Suprapubic skin (tissue), 4 donors: ENCODE results near the gene ZSWIM3. TPM values are rescaled to one million over a fixed set of nuclear protein-coding genes. Genes with fewer than 3 reads are reported as not detected.

Source experiments
- DNase-seq, 2 donors: peaks; one replicate each; pipeline ENCODE4 v3.0.0-alpha.2; 2019; ENCODE audit warnings: low spot score in 2 of 2
- H3K27ac ChIP-seq: fragments of 200-600 bp; sonication (generic); one replicate; pipeline ENCODE4 v1.5.1; 2019
- H3K27me3 ChIP-seq: fragments of 200-600 bp; sonication (generic); one replicate; pipeline ENCODE4 v1.5.1; 2019
- H3K36me3 ChIP-seq: fragments of 200-600 bp; sonication (generic); one replicate; pipeline ENCODE4 v1.5.1; 2019
- H3K4me1 ChIP-seq: fragments of 200-600 bp; sonication (generic); one replicate; pipeline ENCODE4 v1.5.1; 2019
- H3K4me3 ChIP-seq: fragments of 200-600 bp; sonication (generic); one replicate; pipeline ENCODE4 v1.5.1; 2019; ENCODE audit warnings: mild to moderate bottlenecking
- H3K9me3 ChIP-seq: fragments of 200-600 bp; sonication (generic); one replicate; pipeline ENCODE4 v1.5.1; 2019
- CTCF ChIP-seq, 2 donors: fragments of 200-600 bp in 1 of 2; fragments of 450-650 bp in 1 of 2; sonication (generic) in 1 of 2; IDR thresholded peaks; one replicate each; pipeline ENCODE4 v1.5.1; 2016 to 2019; ENCODE audit warnings: antibody characterized with exemption in 2 of 2, mild to moderate bottlenecking in 1 of 2, moderate library complexity in 1 of 2
- EP300 ChIP-seq: sonication (generic); formaldehyde crosslinking; IDR thresholded peaks from one replicate; pipeline ENCODE4 v1.6.1; 2017; ENCODE audit warnings: antibody characterized with exemption
- POLR2A ChIP-seq, 2 donors: fragments of 450-650 bp; IDR thresholded peaks; one replicate each; pipeline ENCODE4 v1.6.1; 2017; ENCODE audit warnings: antibody characterized with exemption in 2 of 2, mild to moderate bottlenecking in 2 of 2, moderate library complexity in 2 of 2
- POLR2AphosphoS5 ChIP-seq, 3 donors: sonication (generic); formaldehyde crosslinking; IDR thresholded peaks; one replicate each; pipeline ENCODE4 v1.6.1; 2017; ENCODE audit warnings: antibody characterized with exemption in 3 of 3
- whole genome bisulfite sequencing: methylation state at CpG from one replicate; pipeline ENCODE4 v1.1.5; 2018; 5-methylcytosine and 5-hydroxymethylcytosine counted together
- total RNA-seq, 4 donors: library from RNA; depleted of rRNA; stranded (reverse); fragments of >200 nt; gene quantifications; one replicate each; pipeline ENCODE4 v1.1.0, GENCODE V29; 2016

ZSWIM3 gene
- total RNA-seq, 4 donors from 2014 or later: 2.1 to 4.6 (median 3.6) TPM

- no peaks in the 10 kb centered on the region for H3K9me3 ChIP-seq
- WGBS: 59% methylated on average over 12 of the region's 14 CpGs
- TF ChIP-seq CTCF (IDR thresholded peaks at IDR 0.05): no peak
- no peak for TF ChIP-seq POLR2A (IDR thresholded peaks at IDR 0.05)
- TF ChIP-seq EP300: no peak
- no peak for TF ChIP-seq POLR2AphosphoS5 (IDR thresholded peaks at IDR 0.05)
- H3K4me3 ChIP-seq: peak overlapping the region; percentile 61
- H3K27me3 ChIP-seq: no peaks in the 10 kb centered on the region
- peak overlapping the region; percentile 97 for H3K27ac ChIP-seq
- DNase-seq: no peak
- peaks cover 42% of the 10 kb centered on the region for H3K4me1 ChIP-seq
- H3K36me3 ChIP-seq: peaks cover 9% of the 10 kb centered on the region
Measured at GRCh38 chr20:45834797-45835161, 22.6 kb upstream of the ZSWIM3 start.

DNA sequence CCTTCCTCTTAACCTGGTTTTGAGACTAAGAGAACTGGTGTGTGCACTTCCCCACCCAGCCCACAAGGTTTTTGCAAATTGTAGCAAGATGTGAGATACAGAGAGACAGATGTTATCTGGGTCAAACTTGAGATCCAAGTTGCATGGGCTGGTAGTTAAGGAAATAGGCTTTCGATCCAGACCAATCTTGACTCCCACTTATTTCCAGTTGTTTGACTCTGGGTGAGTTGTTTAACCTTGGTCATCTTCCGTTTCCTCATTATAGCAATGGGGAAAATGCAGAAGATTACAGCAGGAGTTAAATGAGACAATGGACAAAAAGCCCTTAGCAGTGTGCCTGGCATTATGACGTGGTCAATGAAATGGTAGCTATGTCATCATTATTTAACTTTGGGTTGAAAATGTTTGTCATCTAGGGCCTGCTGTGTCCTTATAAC lies 22.1 kb upstream of the ZSWIM3 start:
- DNase-seq: no peak
- peak overlapping the region; percentile 61 for H3K4me3 ChIP-seq
- no peak for TF ChIP-seq POLR2AphosphoS5 (IDR thresholded peaks at IDR 0.05)
- no peak for TF ChIP-seq EP300
- TF ChIP-seq CTCF (IDR thresholded peaks at IDR 0.05): no peak
- TF ChIP-seq POLR2A (IDR thresholded peaks at IDR 0.05): no peak
- H3K27me3 ChIP-seq: no peaks in the 10 kb centered on the region
- H3K27ac ChIP-seq: peak overlapping the region; percentile 97
- WGBS: 34% methylated on average over 3 of the region's 3 CpGs
- no peaks in the 10 kb centered on the region for H3K9me3 ChIP-seq
- peaks cover 13% of the 10 kb centered on the region for H3K36me3 ChIP-seq
- H3K4me1 ChIP-seq: peaks cover 42% of the 10 kb centered on the region

DNA sequence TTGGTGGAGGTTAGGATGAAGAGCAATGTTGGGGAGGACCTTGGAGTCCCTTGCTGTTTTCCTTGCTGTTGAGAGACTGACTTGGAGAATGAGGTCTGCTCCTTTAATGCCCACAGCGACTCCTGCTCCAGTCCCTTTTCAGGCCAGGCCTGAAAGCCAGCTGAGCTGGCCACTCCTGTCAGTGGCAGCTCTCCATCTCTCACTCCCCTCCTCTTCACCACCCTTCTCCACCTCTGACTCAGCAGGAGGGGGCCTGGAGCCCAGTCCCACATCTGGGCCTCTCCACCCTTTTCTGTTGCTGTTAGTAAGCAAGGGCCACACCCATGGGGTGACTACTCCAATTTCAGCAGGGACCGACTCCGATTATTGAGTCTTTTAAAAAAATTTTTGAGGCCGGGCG lies 21.6 kb upstream of the ZSWIM3 start:
- H3K4me3 ChIP-seq: peak overlapping the region; percentile 61
- no peaks in the 10 kb centered on the region for H3K9me3 ChIP-seq
- peaks cover 18% of the 10 kb centered on the region for H3K36me3 ChIP-seq
- peak overlapping the region; percentile 97 for H3K27ac ChIP-seq
- WGBS: 45% methylated on average over 5 of the region's 5 CpGs
- peak in 2 of 3 donors; percentile 27 to 38 for TF ChIP-seq POLR2AphosphoS5 (IDR thresholded peaks at IDR 0.05)
- no peak for TF ChIP-seq POLR2A (IDR thresholded peaks at IDR 0.05)
- peak; percentile 90 for DNase-seq
- H3K4me1 ChIP-seq: peaks cover 42% of the 10 kb centered on the region
- no peaks in the 10 kb centered on the region for H3K27me3 ChIP-seq

- H3K9me3 ChIP-seq: no peaks in the 10 kb centered on the region
- H3K4me3 ChIP-seq: peak overlapping the region; percentile 61
- H3K36me3 ChIP-seq: peaks cover 28% of the 10 kb centered on the region
- peaks cover 47% of the 10 kb centered on the region for H3K4me1 ChIP-seq
- no peaks in the 10 kb centered on the region for H3K27me3 ChIP-seq
- no peak for TF ChIP-seq POLR2A (IDR thresholded peaks at IDR 0.05)
- no peak for TF ChIP-seq POLR2AphosphoS5 (IDR thresholded peaks at IDR 0.05)
- TF ChIP-seq CTCF (IDR thresholded peaks at IDR 0.05): no peak
- no peak for TF ChIP-seq EP300
- peak overlapping the region; percentile 97 for H3K27ac ChIP-seq
- 18% methylated on average over 1 of the region's 1 CpG for WGBS
- no peak for DNase-seq
Measured at GRCh38 chr20:45836841-45837240, 20.6 kb upstream of the ZSWIM3 start.

DNA sequence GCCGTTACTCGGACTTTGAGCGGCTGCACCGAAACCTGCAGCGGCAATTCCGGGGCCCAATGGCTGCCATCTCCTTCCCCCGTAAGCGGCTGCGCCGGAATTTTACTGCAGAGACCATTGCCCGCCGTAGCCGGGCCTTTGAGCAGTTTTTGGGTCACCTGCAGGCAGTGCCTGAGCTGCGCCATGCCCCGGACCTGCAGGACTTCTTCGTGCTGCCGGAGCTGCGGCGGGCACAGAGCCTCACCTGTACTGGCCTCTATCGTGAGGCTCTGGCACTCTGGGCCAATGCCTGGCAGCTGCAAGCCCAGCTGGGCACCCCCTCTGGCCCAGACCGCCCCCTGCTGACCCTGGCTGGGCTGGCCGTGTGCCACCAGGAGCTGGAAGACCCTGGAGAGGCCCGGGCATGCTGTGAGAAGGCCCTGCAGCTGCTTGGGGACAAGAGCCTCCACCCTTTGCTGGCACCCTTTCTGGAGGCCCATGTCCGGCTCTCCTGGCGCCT lies 16.7 kb upstream of the ZSWIM3 start:
- H3K4me3 ChIP-seq: no peak overlapping the region
- no peaks in the 10 kb centered on the region for H3K9me3 ChIP-seq
- H3K36me3 ChIP-seq: peaks cover 67% of the 10 kb centered on the region
- H3K4me1 ChIP-seq: peaks cover 23% of the 10 kb centered on the region
- WGBS: 92% methylated on average over 11 of the region's 25 CpGs
- H3K27ac ChIP-seq: no peak overlapping the region
- no peaks in the 10 kb centered on the region for H3K27me3 ChIP-seq
- no peak for DNase-seq
- TF ChIP-seq POLR2A (IDR thresholded peaks at IDR 0.05) (no peak), POLR2AphosphoS5 (IDR thresholded peaks at IDR 0.05) (no peak), CTCF (IDR thresholded peaks at IDR 0.05) (no peak), EP300 (no peak)
